ENCODE measurements around the gene NMT2. TPM values are rescaled to one million over a fixed set of nuclear protein-coding genes. Genes with fewer than 3 reads are reported as not detected.

The NMT2 gene
- total and polyA plus RNA-seq, 10 of the 15 experiments (the other 5 are each of a cell fraction or from before 2014, with no cell fraction given), result 4.9 to 12.0 (median 9.2) TPM

DNA sequence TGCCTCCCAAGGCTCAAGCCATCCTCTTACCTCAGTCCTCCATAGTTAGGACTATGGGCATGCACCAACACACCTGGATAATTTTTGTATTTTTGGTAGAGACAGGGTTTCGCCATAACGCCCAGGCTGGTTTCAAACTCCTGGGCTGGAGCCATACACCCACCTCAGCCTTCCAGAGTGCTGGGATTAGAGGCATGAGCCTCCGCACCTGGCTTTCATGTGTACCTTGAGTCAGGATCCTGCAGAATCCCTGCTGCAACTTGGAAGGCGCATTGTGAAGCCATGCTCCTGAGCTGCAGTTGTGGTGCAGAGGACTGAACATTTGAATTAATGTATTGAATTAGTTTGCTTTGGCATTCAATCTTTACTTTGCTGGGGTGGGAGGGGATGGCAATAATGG is 29.4 kb upstream of the NMT2 start (continued):
- TF ChIP-seq, protein P1, sequence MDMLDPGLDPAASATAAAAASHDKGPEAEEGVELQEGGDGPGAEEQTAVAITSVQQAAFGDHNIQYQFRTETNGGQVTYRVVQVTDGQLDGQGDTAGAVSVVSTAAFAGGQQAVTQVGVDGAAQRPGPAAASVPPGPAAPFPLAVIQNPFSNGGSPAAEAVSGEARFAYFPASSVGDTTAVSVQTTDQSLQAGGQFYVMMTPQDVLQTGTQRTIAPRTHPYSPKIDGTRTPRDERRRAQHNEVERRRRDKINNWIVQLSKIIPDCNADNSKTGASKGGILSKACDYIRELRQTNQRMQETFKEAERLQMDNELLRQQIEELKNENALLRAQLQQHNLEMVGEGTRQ (IDR thresholded peaks at IDR 0.05; ENCODE audit: borderline replicate concordance, low read depth, low read length), result no peak
- TF ChIP-seq PAX8 (IDR thresholded peaks at IDR 0.05) (no peak), HDAC2 (IDR thresholded peaks at IDR 0.05) (no peak)

DNA sequence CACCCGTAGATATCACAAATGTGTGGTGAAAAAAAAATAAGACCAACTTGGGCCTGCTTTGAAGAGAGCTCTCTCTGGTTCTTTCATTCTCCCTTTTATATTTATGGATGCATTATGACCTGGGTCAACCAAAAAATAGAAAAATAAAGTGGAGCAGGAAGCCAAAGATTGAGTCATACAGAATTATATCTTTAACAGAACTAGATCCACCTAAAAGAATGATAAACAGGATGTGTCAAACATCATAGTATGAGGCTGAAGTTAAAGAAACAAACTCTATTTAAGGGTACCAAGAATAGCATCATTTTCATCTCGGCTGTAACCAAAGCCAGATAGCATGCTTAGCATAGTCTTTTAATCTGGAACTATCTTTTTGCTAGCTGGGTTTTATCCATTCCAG is 28.8 kb upstream of the NMT2 start:
- SMC1A ChIA-PET (ENCODE audit: uncharacterized antibody, unreplicated experiment), result no interaction called here
- intact Hi-C loops (cut with micrococcal nuclease; ENCODE audit: unreplicated experiment), result no loop called here
- no peaks in the 10 kb centered on the region for H3K9me3 ChIP-seq (replicated peaks; ENCODE audit: control insufficient read depth, insufficient read depth, low read length)
- CTCF ChIA-PET, result no interaction called here
- POLR2A ChIA-PET, result no interaction called here
- no peak overlapping the region for H3K4me2 ChIP-seq (ENCODE audit: control insufficient read depth, insufficient read depth)
- no peaks in the 10 kb centered on the region for H3K79me2 ChIP-seq (ENCODE audit: control insufficient read depth, insufficient read depth, low read length)
- no peak for ATAC-seq
- H4K20me1 ChIP-seq (ENCODE audit: control insufficient read depth, insufficient read depth), result no peaks in the 10 kb centered on the region
- no peak overlapping the region for H2AFZ ChIP-seq (ENCODE audit: control insufficient read depth, low read depth, low read length)
- no peaks in the 10 kb centered on the region for H3K4me1 ChIP-seq (ENCODE audit: control insufficient read depth, insufficient read depth, low read length)
- no peaks in the 10 kb centered on the region for H3K27me3 ChIP-seq (replicated peaks in 1 of 2; ENCODE audit: control insufficient read depth in 2 of 2, insufficient read depth in 2 of 2, low read length in 1 of 2)
- 26% methylated on average over 2 of the region's 2 CpGs for WGBS (ENCODE audit: insufficient coverage, insufficient replicate concordance, low lambda C conversion rate, missing lambda C conversion rate)
- no peak overlapping the region for H3K4me3 ChIP-seq
- in situ Hi-C loops (cut with MboI), result no loop called here
- no peak for FAIRE-seq
- DNase-seq (ENCODE audit: low read depth, low spot score), result no peak
- no TSS peak for BruUV-seq (replicated peaks)
- H3K27ac ChIP-seq (ENCODE audit: control insufficient read depth, insufficient read depth), result no peak overlapping the region
- no peak overlapping the region for H3K9ac ChIP-seq (ENCODE audit: control insufficient read depth, insufficient read depth, low read length)
- no peaks in the 10 kb centered on the region for H3K36me3 ChIP-seq (ENCODE audit: control insufficient read depth in 2 of 2, insufficient read depth in 2 of 2, low read length in 1 of 2)
- RAD21 ChIA-PET (ENCODE audit: unreplicated experiment), result no interaction called here
- TF ChIP-seq, protein P2, sequence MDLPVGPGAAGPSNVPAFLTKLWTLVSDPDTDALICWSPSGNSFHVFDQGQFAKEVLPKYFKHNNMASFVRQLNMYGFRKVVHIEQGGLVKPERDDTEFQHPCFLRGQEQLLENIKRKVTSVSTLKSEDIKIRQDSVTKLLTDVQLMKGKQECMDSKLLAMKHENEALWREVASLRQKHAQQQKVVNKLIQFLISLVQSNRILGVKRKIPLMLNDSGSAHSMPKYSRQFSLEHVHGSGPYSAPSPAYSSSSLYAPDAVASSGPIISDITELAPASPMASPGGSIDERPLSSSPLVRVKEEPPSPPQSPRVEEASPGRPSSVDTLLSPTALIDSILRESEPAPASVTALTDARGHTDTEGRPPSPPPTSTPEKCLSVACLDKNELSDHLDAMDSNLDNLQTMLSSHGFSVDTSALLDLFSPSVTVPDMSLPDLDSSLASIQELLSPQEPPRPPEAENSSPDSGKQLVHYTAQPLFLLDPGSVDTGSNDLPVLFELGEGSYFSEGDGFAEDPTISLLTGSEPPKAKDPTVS (IDR thresholded peaks at IDR 0.05; ENCODE audit: low read depth, low read length), result no peak
- TF ChIP-seq, protein P3, sequence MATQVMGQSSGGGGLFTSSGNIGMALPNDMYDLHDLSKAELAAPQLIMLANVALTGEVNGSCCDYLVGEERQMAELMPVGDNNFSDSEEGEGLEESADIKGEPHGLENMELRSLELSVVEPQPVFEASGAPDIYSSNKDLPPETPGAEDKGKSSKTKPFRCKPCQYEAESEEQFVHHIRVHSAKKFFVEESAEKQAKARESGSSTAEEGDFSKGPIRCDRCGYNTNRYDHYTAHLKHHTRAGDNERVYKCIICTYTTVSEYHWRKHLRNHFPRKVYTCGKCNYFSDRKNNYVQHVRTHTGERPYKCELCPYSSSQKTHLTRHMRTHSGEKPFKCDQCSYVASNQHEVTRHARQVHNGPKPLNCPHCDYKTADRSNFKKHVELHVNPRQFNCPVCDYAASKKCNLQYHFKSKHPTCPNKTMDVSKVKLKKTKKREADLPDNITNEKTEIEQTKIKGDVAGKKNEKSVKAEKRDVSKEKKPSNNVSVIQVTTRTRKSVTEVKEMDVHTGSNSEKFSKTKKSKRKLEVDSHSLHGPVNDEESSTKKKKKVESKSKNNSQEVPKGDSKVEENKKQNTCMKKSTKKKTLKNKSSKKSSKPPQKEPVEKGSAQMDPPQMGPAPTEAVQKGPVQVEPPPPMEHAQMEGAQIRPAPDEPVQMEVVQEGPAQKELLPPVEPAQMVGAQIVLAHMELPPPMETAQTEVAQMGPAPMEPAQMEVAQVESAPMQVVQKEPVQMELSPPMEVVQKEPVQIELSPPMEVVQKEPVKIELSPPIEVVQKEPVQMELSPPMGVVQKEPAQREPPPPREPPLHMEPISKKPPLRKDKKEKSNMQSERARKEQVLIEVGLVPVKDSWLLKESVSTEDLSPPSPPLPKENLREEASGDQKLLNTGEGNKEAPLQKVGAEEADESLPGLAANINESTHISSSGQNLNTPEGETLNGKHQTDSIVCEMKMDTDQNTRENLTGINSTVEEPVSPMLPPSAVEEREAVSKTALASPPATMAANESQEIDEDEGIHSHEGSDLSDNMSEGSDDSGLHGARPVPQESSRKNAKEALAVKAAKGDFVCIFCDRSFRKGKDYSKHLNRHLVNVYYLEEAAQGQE (IDR thresholded peaks at IDR 0.05; ENCODE audit: low read depth, low read length), result no peak
- no peak for TF ChIP-seq SMC3 (IDR thresholded peaks at IDR 0.05; ENCODE audit: borderline replicate concordance, low read length)
- TF ChIP-seq CBX5 (IDR thresholded peaks at IDR 0.05; ENCODE audit: low read depth), result no peak
- no peak for TF ChIP-seq GABPA (IDR thresholded peaks at IDR 0.05; ENCODE audit: low read depth)
- no peak for TF ChIP-seq ZSCAN29 (IDR thresholded peaks at IDR 0.05)
- no peak for TF ChIP-seq NRF1 (conservative IDR thresholded peaks at IDR 0.05; ENCODE audit: low read depth, low read length)
- TF ChIP-seq, protein P4, sequence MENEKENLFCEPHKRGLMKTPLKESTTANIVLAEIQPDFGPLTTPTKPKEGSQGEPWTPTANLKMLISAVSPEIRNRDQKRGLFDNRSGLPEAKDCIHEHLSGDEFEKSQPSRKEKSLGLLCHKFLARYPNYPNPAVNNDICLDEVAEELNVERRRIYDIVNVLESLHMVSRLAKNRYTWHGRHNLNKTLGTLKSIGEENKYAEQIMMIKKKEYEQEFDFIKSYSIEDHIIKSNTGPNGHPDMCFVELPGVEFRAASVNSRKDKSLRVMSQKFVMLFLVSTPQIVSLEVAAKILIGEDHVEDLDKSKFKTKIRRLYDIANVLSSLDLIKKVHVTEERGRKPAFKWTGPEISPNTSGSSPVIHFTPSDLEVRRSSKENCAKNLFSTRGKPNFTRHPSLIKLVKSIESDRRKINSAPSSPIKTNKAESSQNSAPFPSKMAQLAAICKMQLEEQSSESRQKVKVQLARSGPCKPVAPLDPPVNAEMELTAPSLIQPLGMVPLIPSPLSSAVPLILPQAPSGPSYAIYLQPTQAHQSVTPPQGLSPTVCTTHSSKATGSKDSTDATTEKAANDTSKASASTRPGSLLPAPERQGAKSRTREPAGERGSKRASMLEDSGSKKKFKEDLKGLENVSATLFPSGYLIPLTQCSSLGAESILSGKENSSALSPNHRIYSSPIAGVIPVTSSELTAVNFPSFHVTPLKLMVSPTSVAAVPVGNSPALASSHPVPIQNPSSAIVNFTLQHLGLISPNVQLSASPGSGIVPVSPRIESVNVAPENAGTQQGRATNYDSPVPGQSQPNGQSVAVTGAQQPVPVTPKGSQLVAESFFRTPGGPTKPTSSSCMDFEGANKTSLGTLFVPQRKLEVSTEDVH (IDR thresholded peaks at IDR 0.05; ENCODE audit: low read depth, partially characterized antibody), result no peak
- TF ChIP-seq, protein P1 (IDR thresholded peaks at IDR 0.05; ENCODE audit: borderline replicate concordance, low read depth, low read length), result no peak
- no peak for TF ChIP-seq EED (IDR thresholded peaks at IDR 0.05; ENCODE audit: low read depth)

All from GM12878 (cell line).